ENCODE measurements around the gene ARHGAP10. TPM values are rescaled to one million over a fixed set of nuclear protein-coding genes. Genes with fewer than 3 reads are reported as not detected.

ARHGAP10 gene
- total RNA-seq, 1 experiment from 2014 or later: 4.8 TPM

- Histone ChIP-seq H3K27me3 (replicated peaks; ENCODE audit: insufficient read depth, low read depth, low read length, poor library complexity) (no peaks in the 10 kb centered on the region), H3K27ac (ENCODE audit: low read depth, low read length, poor library complexity, severe bottlenecking) (no peak overlapping the region), H3K36me3 (ENCODE audit: insufficient read depth, low read length, poor library complexity, severe bottlenecking) (no peaks in the 10 kb centered on the region), H3K4me3 (ENCODE audit: low read depth, low read length, poor library complexity, severe bottlenecking) (no peak overlapping the region), H3K9me3 (ENCODE audit: low read depth, low read length, poor library complexity, severe bottlenecking) (no peaks in the 10 kb centered on the region), H3K4me1 (ENCODE audit: insufficient read depth, low read length, poor library complexity, severe bottlenecking) (peaks cover 9% of the 10 kb centered on the region)
- POLR2A ChIA-PET (ENCODE audit: low non-redundant PET): no interaction called here
- no peak for DNase-seq (ENCODE audit: low spot score)
- no TSS peak for BruUV-seq (replicated peaks)
- CTCF ChIA-PET: no interaction called here
- intact Hi-C loops (cut with micrococcal nuclease; ENCODE audit: unreplicated experiment): no loop called here
- TF ChIP-seq EZH2 (IDR thresholded peaks at IDR 0.05; ENCODE audit: borderline replicate concordance, low read depth, low read length, poor library complexity, severe bottlenecking): no peak
- no peak for TF ChIP-seq CTCF (conservative IDR thresholded peaks at IDR 0.05; ENCODE audit: low read depth, low read length)
These were observed 94.4 kb downstream of the ARHGAP10 start for GRCh38 chr4:147826288-147826646.

- no peak overlapping the region for H3K4me3 ChIP-seq (ENCODE audit: low read depth, low read length, poor library complexity, severe bottlenecking)
- DNase-seq (ENCODE audit: low spot score): no peak
- CTCF ChIA-PET: no interaction called here
- TF ChIP-seq CTCF (conservative IDR thresholded peaks at IDR 0.05; ENCODE audit: low read depth, low read length): no peak
- no peaks in the 10 kb centered on the region for H3K27me3 ChIP-seq (replicated peaks; ENCODE audit: insufficient read depth, low read depth, low read length, poor library complexity)
- intact Hi-C loops (cut with micrococcal nuclease; ENCODE audit: unreplicated experiment): no loop called here
- no TSS peak for BruUV-seq (replicated peaks)
- no peaks in the 10 kb centered on the region for H3K9me3 ChIP-seq (ENCODE audit: low read depth, low read length, poor library complexity, severe bottlenecking)
- H3K27ac ChIP-seq (ENCODE audit: low read depth, low read length, poor library complexity, severe bottlenecking): no peak overlapping the region
- H3K36me3 ChIP-seq (ENCODE audit: insufficient read depth, low read length, poor library complexity, severe bottlenecking): no peaks in the 10 kb centered on the region
- POLR2A ChIA-PET (ENCODE audit: low non-redundant PET): no interaction called here
- H3K4me1 ChIP-seq (ENCODE audit: insufficient read depth, low read length, poor library complexity, severe bottlenecking): no peaks in the 10 kb centered on the region
These were observed 96.5 kb downstream of the ARHGAP10 start for GRCh38 chr4:147828331-147828905.

- Histone ChIP-seq H3K27ac (ENCODE audit: low read depth, low read length, poor library complexity, severe bottlenecking) (no peak overlapping the region), H3K36me3 (ENCODE audit: insufficient read depth, low read length, poor library complexity, severe bottlenecking) (no peaks in the 10 kb centered on the region), H3K4me3 (ENCODE audit: low read depth, low read length, poor library complexity, severe bottlenecking) (no peak overlapping the region), H3K4me1 (ENCODE audit: insufficient read depth, low read length, poor library complexity, severe bottlenecking) (no peaks in the 10 kb centered on the region), H3K27me3 (replicated peaks; ENCODE audit: insufficient read depth, low read depth, low read length, poor library complexity) (no peaks in the 10 kb centered on the region), H3K9me3 (ENCODE audit: low read depth, low read length, poor library complexity, severe bottlenecking) (no peaks in the 10 kb centered on the region)
- ChIA-PET CTCF (no interaction called here), POLR2A (ENCODE audit: low non-redundant PET) (no interaction called here)
- no TSS peak for BruUV-seq (replicated peaks)
- no peak for TF ChIP-seq CTCF (conservative IDR thresholded peaks at IDR 0.05; ENCODE audit: low read depth, low read length)
- no peak for TF ChIP-seq EZH2 (IDR thresholded peaks at IDR 0.05; ENCODE audit: borderline replicate concordance, low read depth, low read length, poor library complexity, severe bottlenecking)
- DNase-seq (ENCODE audit: low spot score): no peak
- intact Hi-C loops (cut with micrococcal nuclease; ENCODE audit: unreplicated experiment): no loop called here
These were observed 97.7 kb downstream of the ARHGAP10 start for GRCh38 chr4:147829401-147830101.

Measured in A673 (cell line).